HTERT RPE-1 (cell line): ENCODE data around the gene MXRA5.
"Not testable (repeated sequence)": the region's sequence is repeated elsewhere in the genome, so short reads cannot be mapped to it uniquely, and the experiment has no call there.

Source experiments
- in situ Hi-C: fragments of 300-500 bp; cut with MboI; formaldehyde crosslinking; loops from 4 replicates; pipeline ENCODE4 v1.14.3; 2020; ENCODE audit warnings: low sequenced_read_pairs

The MXRA5 gene

GRCh38 chrX:3326681-3327080 lies 19.8 kb downstream of the MXRA5 start:
- in situ Hi-C loops: no loop called here

- in situ Hi-C loops: no loop called here
Measured at GRCh38 chrX:3320471-3321046, 25.9 kb downstream of the MXRA5 start.

- in situ Hi-C loops: no loop called here
Measured at GRCh38 chrX:3317191-3317718, 29.2 kb downstream of the MXRA5 start.

DNA sequence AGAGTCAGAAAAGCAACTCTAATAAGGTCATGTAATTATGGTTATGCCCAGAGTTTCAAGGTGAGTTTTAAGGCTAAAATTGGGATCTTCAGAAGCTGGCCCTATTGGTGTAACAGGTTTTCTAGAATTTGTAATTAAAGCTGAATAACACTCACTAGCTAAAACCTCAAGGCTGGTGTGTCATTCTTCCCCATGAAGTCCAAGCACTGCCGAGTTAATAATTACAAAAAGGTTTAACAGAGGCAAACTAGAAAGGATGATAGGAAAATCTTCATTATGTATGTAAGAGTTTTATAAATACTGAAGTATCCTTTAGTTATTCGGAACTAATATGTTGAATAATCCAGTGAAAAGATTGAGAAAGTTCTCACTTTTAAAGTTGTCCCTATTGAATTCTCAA lies 34.3 kb downstream of the MXRA5 start:
- in situ Hi-C loops: no loop called here

DNA sequence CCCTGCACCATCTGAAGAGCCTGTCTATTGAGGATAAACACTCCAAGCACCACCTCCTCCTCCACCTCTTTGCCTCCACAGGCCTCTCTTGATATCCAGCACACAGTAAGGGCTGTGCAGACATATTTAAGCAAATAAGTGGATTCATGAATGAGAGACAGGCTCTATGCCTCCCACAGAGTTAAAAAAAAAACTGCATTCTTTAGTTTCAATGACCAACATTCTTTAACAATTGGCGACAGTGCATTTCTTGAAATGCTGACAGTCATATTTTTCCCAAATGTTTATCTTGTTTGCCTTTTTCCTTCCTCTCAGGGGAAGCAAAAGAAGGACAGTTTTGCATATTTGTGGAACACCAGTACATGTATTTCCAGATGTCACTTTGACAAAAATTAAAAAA lies 38.6 kb downstream of the MXRA5 start:
- in situ Hi-C loops: no loop called here

GRCh38 chrX:3299636-3300035 lies 46.8 kb downstream of the MXRA5 start:
- in situ Hi-C loops: no loop called here

GRCh38 chrX:3295731-3296130 lies 50.7 kb downstream of the MXRA5 start:
- in situ Hi-C loops: no loop called here

DNA sequence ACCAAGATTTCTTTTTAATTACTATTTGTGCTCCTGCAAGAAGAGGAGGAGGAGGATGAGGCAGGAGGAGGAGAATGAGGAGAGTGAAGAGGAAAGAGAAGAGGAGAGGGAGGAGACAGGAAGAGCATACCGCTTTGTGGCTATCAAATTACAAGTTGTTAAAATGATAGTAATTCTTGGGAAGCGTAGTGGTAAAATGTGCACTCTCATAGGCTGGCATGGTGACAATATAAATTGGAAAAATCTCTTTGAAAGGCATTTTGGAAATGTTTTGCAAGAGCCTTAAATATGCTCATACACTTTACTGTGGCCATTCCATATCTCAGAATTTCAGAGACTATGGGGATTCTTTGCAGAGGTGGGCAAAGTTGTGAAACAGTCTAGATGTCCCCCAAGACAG lies 53.2 kb downstream of the MXRA5 start:
- in situ Hi-C loops: no loop called here

DNA sequence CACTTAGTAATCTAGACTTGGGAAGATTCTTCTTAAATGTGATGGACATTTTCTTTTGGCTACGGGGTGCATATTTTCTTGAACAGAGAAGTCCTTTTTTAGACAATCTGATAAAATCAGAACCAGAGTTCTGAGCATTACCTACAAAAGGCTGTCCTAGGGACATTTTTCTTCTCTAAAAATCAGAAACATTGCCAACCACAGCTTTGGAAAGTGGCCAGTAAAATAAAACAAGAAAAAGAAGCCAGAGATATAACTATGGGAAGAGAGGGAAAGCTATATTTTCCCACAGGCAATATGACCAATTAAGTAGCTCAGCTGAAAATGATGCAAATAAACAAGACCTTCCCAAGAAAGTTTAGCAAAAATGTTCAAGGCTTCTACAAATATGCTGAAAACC lies 55.9 kb downstream of the MXRA5 start:
- in situ Hi-C loops: no loop called here

DNA sequence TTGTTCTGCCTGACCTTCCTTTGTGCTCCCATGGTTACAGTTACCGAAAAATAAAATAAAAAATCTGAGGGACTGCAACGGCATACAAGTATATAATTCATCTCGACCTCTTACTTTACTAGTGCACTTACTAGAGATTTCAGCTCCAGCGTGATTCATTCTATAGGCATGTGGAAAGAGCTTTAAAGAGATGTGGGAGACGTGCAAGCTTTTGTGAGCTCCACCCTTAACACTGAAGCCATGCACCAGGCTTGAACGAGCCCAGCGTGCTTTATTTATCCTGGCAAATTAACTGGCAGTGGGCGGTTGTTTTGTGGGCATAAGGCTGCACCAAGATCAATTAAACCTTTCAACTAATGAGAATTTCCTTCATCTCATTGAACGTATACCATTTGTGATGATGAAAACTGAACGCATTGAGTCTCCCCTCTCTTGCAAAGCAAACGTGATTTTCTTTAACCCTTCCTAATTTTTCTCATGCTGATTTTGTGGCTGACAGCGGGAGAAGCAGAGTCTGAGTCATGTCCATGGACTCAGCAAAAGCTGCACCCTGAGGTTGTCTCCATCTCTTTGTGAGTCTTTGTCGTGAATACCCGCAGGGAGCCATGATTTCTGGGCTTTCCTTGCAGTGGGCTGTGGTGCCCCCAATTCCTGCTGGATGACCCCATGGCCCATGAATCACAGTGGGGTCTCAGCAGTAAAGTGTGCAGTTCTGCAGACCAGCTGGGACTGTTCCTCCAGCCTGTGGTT lies 60.1 kb downstream of the MXRA5 start:
- in situ Hi-C loops: no loop called here

GRCh38 chrX:3280706-3281105 lies 65.7 kb downstream of the MXRA5 start:
- in situ Hi-C loops: no loop called here

DNA sequence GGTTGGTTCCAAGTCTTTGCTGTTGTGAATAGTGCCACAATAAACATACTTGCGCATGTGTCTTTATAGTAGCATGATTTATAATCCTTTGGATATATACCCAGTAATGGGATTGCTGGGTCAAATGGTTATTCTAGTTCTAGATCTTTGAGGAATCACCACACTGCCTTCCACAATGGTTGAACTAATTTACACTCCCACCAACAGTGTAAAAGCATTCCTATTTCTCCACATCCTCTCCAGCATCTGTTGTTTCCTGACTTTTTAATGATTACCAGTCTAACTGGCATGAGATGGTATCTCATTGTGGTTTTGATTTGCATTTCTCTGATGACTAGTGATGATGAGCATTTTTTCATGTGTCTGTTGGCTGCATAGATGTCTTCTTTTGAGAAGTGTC lies 72.8 kb downstream of the MXRA5 start:
- in situ Hi-C loops: not testable (repeated sequence)

- in situ Hi-C loops: no loop called here
Measured at GRCh38 chrX:3271834-3272186, 74.6 kb downstream of the MXRA5 start.

- in situ Hi-C loops: no loop called here
Measured at GRCh38 chrX:3271183-3271833, 75.1 kb downstream of the MXRA5 start.

DNA sequence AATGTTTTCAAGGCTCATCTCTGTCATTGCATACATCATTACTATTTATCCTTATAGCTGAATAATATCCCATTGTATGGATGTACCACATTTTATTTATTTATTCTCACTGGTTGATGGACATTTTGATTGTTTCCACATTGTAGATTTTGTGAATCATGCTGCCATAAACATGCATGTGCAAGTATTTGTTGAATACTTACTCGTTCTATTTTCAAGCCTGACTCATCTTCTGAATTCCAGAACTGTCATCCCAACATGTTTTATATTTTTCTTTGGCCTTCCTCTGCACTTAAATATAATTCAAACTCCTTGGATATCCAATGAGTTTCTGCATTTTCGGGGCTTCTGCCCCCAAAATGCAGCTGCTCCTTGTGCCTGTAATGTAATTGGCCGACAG lies 77.6 kb downstream of the MXRA5 start:
- in situ Hi-C loops: no loop called here

DNA sequence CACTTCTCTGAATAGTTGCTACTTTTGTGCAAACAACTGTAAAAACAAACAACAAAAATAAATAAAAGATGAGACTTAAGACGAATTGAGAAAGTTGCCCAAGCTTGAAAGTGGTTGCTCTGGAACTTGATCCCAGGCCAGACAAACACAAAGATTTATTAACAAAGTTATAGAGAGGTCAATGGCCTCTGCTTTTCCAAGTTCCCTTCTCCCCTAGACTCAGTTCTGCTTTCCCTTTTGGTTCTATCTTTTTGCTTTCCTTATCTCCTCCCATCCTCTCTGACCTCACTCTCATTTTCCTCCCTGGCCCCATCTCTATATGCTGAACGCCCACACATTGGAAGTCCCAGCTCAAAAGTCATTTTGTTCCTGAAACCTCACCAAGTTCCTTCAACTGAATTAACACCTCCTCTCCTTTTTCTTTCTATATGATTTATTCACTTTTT lies 82.7 kb downstream of the MXRA5 start:
- in situ Hi-C loops: no loop called here

- in situ Hi-C loops: no loop called here
Measured at GRCh38 chrX:3262901-3263300, 83.6 kb downstream of the MXRA5 start.
